ENCODE results near the gene KIF5C. TPM values are rescaled to one million over a fixed set of nuclear protein-coding genes. Genes with fewer than 3 reads are reported as not detected.
"Not testable (repeated sequence)": the region's sequence is repeated elsewhere in the genome, so short reads cannot be mapped to it uniquely, and the experiment has no call there.

KIF5C gene
- total and polyA plus RNA-seq, 5 donors: 0.86 to 3.3 (median 1.3) TPM

DNA sequence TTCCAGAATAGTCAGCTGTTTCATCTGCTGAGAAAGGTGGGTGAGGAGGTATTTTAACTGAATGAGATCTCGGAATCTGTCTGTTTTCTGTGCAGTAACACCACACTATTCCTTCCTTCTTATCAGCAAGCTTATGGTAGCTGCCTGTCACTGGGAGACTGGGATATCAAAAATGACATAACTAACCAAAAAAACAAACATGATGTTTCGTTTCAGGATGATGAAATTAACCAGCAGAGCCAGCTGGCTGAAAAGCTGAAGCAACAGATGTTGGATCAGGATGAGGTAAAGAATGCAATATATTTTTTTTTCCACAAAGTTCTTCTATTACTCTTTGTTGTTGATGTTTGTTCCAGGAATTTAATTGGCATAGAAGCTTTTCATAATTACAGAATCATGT, 103.7 kb downstream of the KIF5C start:
- WGBS: 27% methylated on average over 2 of the region's 2 CpGs
- ATAC-seq (peak in 1 of 2 donors; percentile 64), DNase-seq (no peak)
- H3K27ac ChIP-seq (ENCODE audit: low read length): no peak overlapping the region
- no peak overlapping the region for H3K4me3 ChIP-seq (ENCODE audit: low read length)
- H3K27me3 ChIP-seq (ENCODE audit: control insufficient read depth, insufficient read depth): no peaks in the 10 kb centered on the region
- no peaks in the 10 kb centered on the region for H3K4me1 ChIP-seq (ENCODE audit: control insufficient read depth, insufficient read depth, low read length)
- intact Hi-C loops (cut with DNase I): loop anchor here in 1 of 4 donors (10.0 kb wide), 1 partner anchor 414 kb away; no protein-coding TSS in a partner anchor
- no peaks in the 10 kb centered on the region for H3K9me3 ChIP-seq (ENCODE audit: control insufficient read depth, low read length)

DNA sequence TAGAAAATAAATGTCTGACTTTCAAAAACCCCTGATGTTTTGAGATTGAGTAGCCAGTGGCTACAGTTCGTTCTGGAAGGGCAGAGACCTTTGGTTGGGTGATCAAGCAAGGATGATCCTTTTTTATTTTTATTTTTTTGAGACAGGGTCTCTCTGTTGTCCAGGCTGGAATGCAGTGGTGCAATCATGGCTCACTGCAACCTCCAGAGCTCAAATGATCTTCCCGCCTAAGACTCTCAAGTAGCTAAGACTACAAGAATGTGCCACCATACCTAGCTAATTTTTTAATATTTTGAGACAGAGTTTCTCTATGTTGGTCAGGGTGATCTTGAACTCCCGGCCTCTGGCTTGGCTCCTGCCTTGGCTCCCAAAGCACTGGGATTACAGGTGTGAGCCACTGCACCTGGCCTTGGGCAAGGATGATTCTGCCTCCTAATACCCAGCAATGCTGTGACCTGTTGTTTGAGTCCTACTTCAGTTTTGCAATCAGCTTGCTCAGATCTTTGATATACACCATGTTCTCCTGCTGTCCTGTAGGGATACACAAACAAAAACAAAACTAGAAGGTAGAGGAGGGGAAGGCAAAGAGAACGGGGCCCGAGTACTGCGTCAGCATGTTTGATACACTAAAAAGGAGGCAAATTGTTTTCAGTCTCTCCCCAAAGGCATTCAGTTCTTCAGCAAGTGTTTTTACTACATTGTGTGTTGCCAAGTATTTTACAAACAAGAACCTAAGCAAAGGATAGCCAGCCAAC, 104.3 kb downstream of the KIF5C start:
- Histone ChIP-seq H3K4me1 (ENCODE audit: control insufficient read depth, insufficient read depth, low read length) (no peaks in the 10 kb centered on the region), H3K27me3 (ENCODE audit: control insufficient read depth, insufficient read depth) (no peaks in the 10 kb centered on the region), H3K27ac (ENCODE audit: low read length) (no peak overlapping the region), H3K4me3 (ENCODE audit: low read length) (no peak overlapping the region), H3K9me3 (ENCODE audit: control insufficient read depth, low read length) (no peaks in the 10 kb centered on the region)
- ATAC-seq: peak in 1 of 2 donors; percentile 20
- DNase-seq: no peak
- WGBS: 71% methylated on average over 6 of the region's 6 CpGs
- intact Hi-C loops (cut with DNase I): loop anchor here in 1 of 4 donors (10.0 kb wide), 1 partner anchor 415 kb away; no protein-coding TSS in a partner anchor

DNA sequence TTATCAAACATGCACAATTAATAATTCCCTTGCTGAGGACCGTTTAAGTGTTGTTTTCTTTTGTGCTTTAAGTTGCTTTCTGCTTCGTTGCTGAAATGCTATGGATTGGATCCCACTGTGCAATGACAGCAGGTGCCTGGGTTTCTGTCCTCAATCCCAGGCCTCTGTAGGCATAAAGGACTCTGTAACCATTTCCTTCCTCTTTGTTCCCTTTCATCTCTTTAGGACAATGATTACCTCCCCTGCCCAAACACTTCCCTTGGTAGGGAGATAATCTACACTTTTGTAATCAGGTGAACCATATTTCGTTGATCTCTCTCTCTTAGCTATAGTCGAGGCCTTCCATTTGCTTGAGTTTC, 104.9 kb downstream of the KIF5C start:
- Histone ChIP-seq H3K9me3 (ENCODE audit: control insufficient read depth, low read length) (no peaks in the 10 kb centered on the region), H3K4me1 (ENCODE audit: control insufficient read depth, insufficient read depth, low read length) (no peaks in the 10 kb centered on the region), H3K4me3 (ENCODE audit: low read length) (no peak overlapping the region), H3K27ac (ENCODE audit: low read length) (no peak overlapping the region), H3K27me3 (ENCODE audit: control insufficient read depth, insufficient read depth) (no peaks in the 10 kb centered on the region)
- intact Hi-C loops (cut with DNase I): loop anchor here in 1 of 4 donors (10.0 kb wide), 2 partner anchors 415 to 1045 kb away; no protein-coding TSS in a partner anchor
- WGBS: 49% methylated on average over 4 of the region's 4 CpGs
- DNase-seq (no peak), ATAC-seq (no peak)

DNA sequence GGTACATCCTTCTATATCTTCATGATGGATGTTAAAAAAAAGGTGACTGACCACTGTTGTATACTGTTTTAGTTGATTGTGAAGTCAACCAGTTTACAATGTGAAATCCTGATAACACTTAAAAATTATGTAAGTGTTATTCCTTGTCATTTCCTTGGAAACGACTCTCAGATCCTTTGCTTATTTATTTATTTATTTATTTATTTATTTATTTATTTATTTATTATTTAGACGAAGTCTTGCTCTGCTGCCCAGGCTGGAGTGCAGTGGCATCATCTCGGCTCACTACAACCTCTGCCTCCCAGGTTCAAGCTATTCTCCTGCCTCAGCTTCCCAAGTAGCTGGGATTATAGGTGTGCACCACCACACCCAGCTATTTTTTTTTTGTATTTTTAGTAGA, 105.5 kb downstream of the KIF5C start:
- not testable (repeated sequence) for H3K9me3 ChIP-seq (ENCODE audit: control insufficient read depth, low read length); H3K27me3 ChIP-seq (ENCODE audit: control insufficient read depth, insufficient read depth); H3K27ac ChIP-seq (ENCODE audit: low read length); H3K4me3 ChIP-seq (ENCODE audit: low read length); ATAC-seq; H3K4me1 ChIP-seq (ENCODE audit: control insufficient read depth, insufficient read depth, low read length); DNase-seq
- 83% methylated on average over 3 of the region's 3 CpGs for WGBS
- intact Hi-C loops (cut with DNase I): loop anchor here in 1 of 4 donors (10.0 kb wide), 1 partner anchor 1046 kb away; no protein-coding TSS in a partner anchor

DNA sequence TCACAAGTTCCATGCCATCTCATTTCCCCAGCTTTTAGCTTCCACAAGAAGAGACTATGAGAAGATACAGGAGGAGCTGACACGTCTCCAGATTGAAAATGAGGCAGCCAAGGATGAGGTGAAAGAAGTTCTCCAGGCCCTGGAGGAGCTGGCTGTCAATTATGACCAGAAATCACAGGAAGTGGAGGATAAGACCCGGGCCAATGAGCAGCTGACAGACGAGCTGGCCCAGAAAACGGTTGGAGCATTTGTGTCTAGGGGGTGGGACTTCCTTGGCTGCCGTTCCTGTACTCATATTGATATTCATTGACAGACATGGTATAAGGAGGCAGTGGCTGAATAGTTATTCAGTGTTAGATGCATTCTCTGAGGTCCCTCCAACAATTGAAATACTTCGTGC, 106.3 kb downstream of the KIF5C start:
- intact Hi-C loops (cut with DNase I): loop anchor here in 1 of 4 donors (10.0 kb wide), 1 partner anchor 1047 kb away; no protein-coding TSS in a partner anchor
- H3K27ac ChIP-seq (ENCODE audit: low read length): no peak overlapping the region
- peak in 1 of 3 donors; percentile 63 for DNase-seq
- no peaks in the 10 kb centered on the region for H3K27me3 ChIP-seq (ENCODE audit: control insufficient read depth, insufficient read depth)
- 61% methylated on average over 6 of the region's 6 CpGs for WGBS
- no peaks in the 10 kb centered on the region for H3K9me3 ChIP-seq (ENCODE audit: control insufficient read depth, low read length)
- no peaks in the 10 kb centered on the region for H3K4me1 ChIP-seq (ENCODE audit: control insufficient read depth, insufficient read depth, low read length)
- no peak for ATAC-seq
- no peak overlapping the region for H3K4me3 ChIP-seq (ENCODE audit: low read length)

DNA sequence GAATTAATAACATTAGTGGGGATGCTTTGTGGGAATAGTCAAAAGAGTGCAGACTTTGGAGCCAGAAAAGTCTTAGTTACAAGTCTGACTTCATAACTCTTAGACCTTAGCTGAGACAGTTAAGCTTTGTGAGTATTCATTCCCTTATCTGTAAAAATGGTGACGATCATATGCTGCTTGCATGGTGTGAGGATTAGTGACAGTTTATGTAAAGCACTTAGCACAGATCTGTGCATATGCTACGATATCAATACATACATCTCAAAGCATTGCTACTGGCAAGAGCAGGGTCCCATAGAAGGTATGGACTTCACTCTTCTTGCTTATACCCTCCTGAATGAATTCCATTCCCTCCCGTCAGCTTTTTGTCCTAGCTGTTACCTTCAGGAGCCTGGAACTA, 106.8 kb downstream of the KIF5C start:
- WGBS: 71% methylated on average over 3 of the region's 3 CpGs
- no peak for ATAC-seq
- DNase-seq: no peak
- intact Hi-C loops (cut with DNase I): loop anchor here in 1 of 4 donors (10.0 kb wide), 1 partner anchor 1047 kb away; no protein-coding TSS in a partner anchor
- Histone ChIP-seq H3K9me3 (ENCODE audit: control insufficient read depth, low read length) (no peaks in the 10 kb centered on the region), H3K27ac (ENCODE audit: low read length) (no peak overlapping the region), H3K4me3 (ENCODE audit: low read length) (no peak overlapping the region), H3K4me1 (ENCODE audit: control insufficient read depth, insufficient read depth, low read length) (no peaks in the 10 kb centered on the region), H3K27me3 (ENCODE audit: control insufficient read depth, insufficient read depth) (no peaks in the 10 kb centered on the region)

DNA sequence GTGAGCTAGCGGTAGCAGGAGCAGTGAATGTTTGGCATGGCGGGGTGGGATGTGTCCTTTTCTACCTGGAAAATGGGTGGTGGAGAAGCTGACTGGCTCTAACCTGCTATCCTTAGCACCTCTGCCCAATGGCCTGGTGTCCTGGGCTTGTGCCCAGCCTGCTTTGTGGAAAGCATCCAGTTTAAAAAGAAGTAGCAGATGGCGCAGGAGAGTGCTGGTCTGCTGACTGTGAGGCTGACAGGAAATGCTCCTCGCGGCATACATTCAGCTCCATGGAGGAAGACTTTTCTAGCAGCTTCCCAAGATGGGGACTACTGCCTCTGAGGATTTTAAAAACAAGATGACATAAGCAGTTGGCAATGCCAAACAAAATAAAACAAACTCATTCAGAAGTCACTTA, 107.3 kb downstream of the KIF5C start:
- intact Hi-C loops (cut with DNase I): loop anchor here in 1 of 4 donors (10.0 kb wide), 1 partner anchor 1047 kb away; no protein-coding TSS in a partner anchor
- 61% methylated on average over 5 of the region's 5 CpGs for WGBS
- peak in 1 of 2 donors; percentile 39 for ATAC-seq

DNA sequence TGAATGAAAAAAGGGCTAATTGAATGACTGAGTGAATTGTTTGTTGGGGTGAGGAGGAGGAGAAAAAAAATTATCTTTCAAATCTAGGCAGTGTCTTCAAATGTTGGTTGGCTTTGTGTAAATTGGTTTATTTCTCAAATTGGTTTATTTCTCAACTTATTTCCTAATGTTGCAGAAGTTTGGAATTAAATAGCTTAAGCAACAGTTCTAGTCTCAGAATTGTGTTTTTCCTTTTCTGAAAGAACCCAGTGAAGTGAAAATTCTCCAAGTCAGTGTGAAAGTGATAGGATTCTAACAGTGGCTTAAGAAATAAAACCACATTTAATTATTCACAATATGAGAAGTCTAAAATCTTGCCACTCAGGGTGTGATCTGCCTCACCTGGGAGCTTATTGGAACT, 108.9 kb downstream of the KIF5C start:
- no peaks in the 10 kb centered on the region for H3K4me1 ChIP-seq (ENCODE audit: control insufficient read depth, insufficient read depth, low read length)
- ATAC-seq: no peak
- intact Hi-C loops (cut with DNase I): loop anchor here in 1 of 4 donors (10.0 kb wide), 1 partner anchor 1049 kb away; no protein-coding TSS in a partner anchor

More for the DNA sequence above, 107.3 kb downstream of the KIF5C start:
- H3K9me3 ChIP-seq (ENCODE audit: control insufficient read depth, low read length): no peaks in the 10 kb centered on the region
- H3K4me1 ChIP-seq (ENCODE audit: control insufficient read depth, insufficient read depth, low read length): no peaks in the 10 kb centered on the region
- H3K27ac ChIP-seq (ENCODE audit: low read length): no peak overlapping the region
- DNase-seq: no peak
- no peak overlapping the region for H3K4me3 ChIP-seq (ENCODE audit: low read length)
- no peaks in the 10 kb centered on the region for H3K27me3 ChIP-seq (ENCODE audit: control insufficient read depth, insufficient read depth)

DNA sequence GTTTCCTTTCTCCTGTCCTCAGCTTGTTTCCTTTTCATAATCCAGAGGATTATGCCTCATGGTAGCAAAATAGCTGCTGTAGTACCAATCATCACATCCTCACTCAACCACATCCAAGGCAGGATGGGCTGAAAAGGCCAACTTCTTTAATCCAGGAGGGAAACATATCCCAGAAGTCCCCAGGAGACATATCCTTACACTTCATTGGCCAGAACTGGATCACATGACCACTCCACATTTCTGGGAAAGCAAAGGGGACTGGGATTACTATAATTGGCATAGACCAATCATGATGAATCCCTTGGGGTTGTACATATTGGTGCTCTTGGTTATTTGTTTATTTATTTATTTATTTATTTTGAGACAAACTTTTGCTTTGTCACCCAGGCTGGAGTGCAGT, 109.4 kb downstream of the KIF5C start:
- DNase-seq: no peak
- Histone ChIP-seq H3K27ac (ENCODE audit: low read length) (no peak overlapping the region), H3K4me1 (ENCODE audit: control insufficient read depth, insufficient read depth, low read length) (no peaks in the 10 kb centered on the region), H3K9me3 (ENCODE audit: control insufficient read depth, low read length) (no peaks in the 10 kb centered on the region), H3K27me3 (ENCODE audit: control insufficient read depth, insufficient read depth) (no peaks in the 10 kb centered on the region), H3K4me3 (ENCODE audit: low read length) (no peak overlapping the region)
- no peak for ATAC-seq
- intact Hi-C loops (cut with DNase I): loop anchor here in 1 of 4 donors (10.0 kb wide), 1 partner anchor 1050 kb away; no protein-coding TSS in a partner anchor

More for the DNA sequence above, 108.9 kb downstream of the KIF5C start:
- no peak overlapping the region for H3K27ac ChIP-seq (ENCODE audit: low read length)
- H3K4me3 ChIP-seq (ENCODE audit: low read length): no peak overlapping the region
- no peaks in the 10 kb centered on the region for H3K9me3 ChIP-seq (ENCODE audit: control insufficient read depth, low read length)
- no peak for DNase-seq
- H3K27me3 ChIP-seq (ENCODE audit: control insufficient read depth, insufficient read depth): no peaks in the 10 kb centered on the region

DNA sequence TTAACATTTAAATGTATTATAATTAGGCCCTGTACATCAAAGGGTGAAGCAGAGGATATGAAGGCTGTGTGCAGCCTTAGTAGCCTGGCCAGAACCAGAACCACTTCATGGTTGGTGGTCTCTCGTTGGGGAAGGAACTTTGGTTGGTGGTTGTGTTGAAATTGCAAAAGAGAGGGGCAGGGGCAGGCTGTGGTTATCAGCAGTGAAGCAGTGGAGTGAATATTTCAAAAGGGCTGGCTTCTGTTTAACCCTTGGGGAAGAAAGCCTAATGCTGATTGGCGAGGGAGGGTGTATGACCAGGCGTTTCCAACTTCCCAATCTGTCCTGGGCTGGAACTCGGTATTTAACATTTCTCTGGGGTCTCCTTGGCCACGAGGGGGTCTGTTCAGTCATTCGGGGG, 112.3 kb downstream of the KIF5C start:
- intact Hi-C loops (cut with DNase I): loop anchor here in 1 of 4 donors (10.0 kb wide), 1 partner anchor 1052 kb away; no protein-coding TSS in a partner anchor
- no peaks in the 10 kb centered on the region for H3K27me3 ChIP-seq (ENCODE audit: control insufficient read depth, insufficient read depth)
- DNase-seq (no peak), ATAC-seq (no peak)
- no peak overlapping the region for H3K27ac ChIP-seq (ENCODE audit: low read length)
- H3K9me3 ChIP-seq (ENCODE audit: control insufficient read depth, low read length): no peaks in the 10 kb centered on the region
- H3K4me1 ChIP-seq (ENCODE audit: control insufficient read depth, insufficient read depth, low read length): no peaks in the 10 kb centered on the region
- no peak overlapping the region for H3K4me3 ChIP-seq (ENCODE audit: low read length)
- WGBS: 69% methylated on average over 6 of the region's 6 CpGs

DNA sequence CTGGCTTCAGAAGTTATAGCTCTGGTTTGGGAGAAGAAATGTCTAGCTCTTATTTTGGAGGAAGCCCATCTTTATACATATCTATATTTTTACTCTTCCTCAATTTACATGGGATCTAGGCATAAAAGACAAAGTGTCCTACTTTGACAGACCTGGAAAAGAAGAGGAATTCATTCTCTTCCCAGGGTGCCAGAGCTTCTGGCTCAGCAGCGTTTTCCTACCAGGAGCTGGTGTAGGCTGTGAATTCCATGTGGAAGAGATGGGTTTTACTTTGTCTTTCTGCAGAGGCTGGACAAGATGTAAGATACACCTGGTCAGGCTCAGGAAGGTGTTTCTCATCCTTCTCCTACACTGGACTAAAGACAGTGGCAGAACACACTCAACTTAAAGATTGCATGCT, 113.3 kb downstream of the KIF5C start:
- no peak overlapping the region for H3K4me3 ChIP-seq (ENCODE audit: low read length)
- DNase-seq (no peak), ATAC-seq (no peak)
- H3K4me1 ChIP-seq (ENCODE audit: control insufficient read depth, insufficient read depth, low read length): no peaks in the 10 kb centered on the region
- WGBS: 82% methylated on average over 1 of the region's 1 CpG
- H3K27me3 ChIP-seq (ENCODE audit: control insufficient read depth, insufficient read depth): no peaks in the 10 kb centered on the region
- H3K9me3 ChIP-seq (ENCODE audit: control insufficient read depth, low read length): no peaks in the 10 kb centered on the region
- intact Hi-C loops (cut with DNase I): loop anchor here in 1 of 4 donors (10.0 kb wide), 1 partner anchor 1054 kb away; no protein-coding TSS in a partner anchor
- H3K27ac ChIP-seq (ENCODE audit: low read length): no peak overlapping the region
